Breast epithelium (tissue), 4 donors: Measurements from ENCODE around the gene TRPV4. TPM values are rescaled to one million over a fixed set of nuclear protein-coding genes. Genes with fewer than 3 reads are reported as not detected.
"Not testable (repeated sequence)": the region's sequence is repeated elsewhere in the genome, so short reads cannot be mapped to it uniquely, and the experiment has no call there.

Experiments used
- DNase-seq, 2 donors: peaks; one replicate each; pipeline ENCODE4 v3.0.0-alpha.2; 2019; ENCODE audit warnings: low spot score in 2 of 2
- H3K27ac ChIP-seq, 2 donors: fragments of 200-600 bp; sonication (generic) in 1 of 2; one replicate each; pipeline ENCODE4 v1.5.1; 2016 to 2019; ENCODE audit warnings: mild to moderate bottlenecking in 1 of 2
- H3K27me3 ChIP-seq, 2 donors: fragments of 200-600 bp; sonication (generic) in 1 of 2; one replicate each; pipeline versions ENCODE4 v1.5.1 to v1.6.0; 2017 to 2019; ENCODE audit warnings: control low read depth in 1 of 2, mild to moderate bottlenecking in 1 of 2
- H3K36me3 ChIP-seq: fragments of 200-600 bp; one replicate; pipeline ENCODE4 v1.5.1; 2019
- H3K4me1 ChIP-seq, 2 donors: fragments of 200-600 bp; sonication (generic); one replicate each; pipeline ENCODE4 v1.5.1; 2016 to 2019; ENCODE audit warnings: control low read depth in 1 of 2
- H3K4me3 ChIP-seq, 3 donors: fragments of 200-600 bp; sonication (generic); 1 replicate in 2 of 3; 2 replicates in 1 of 3; pipeline ENCODE4 v1.5.1; 2016 to 2019; ENCODE audit warnings: mild to moderate bottlenecking in 3 of 3, moderate library complexity in 2 of 3
- H3K9me3 ChIP-seq, 2 donors: fragments of 200-600 bp; sonication (generic) in 1 of 2; one replicate each; pipeline ENCODE4 v1.5.1; 2016 to 2019; ENCODE audit warnings: control low read depth in 1 of 2
- POLR2A ChIP-seq: fragments of 450-650 bp; IDR thresholded peaks from one replicate; pipeline ENCODE4 v1.6.1; 2016; ENCODE audit warnings: antibody characterized with exemption, mild to moderate bottlenecking, moderate library complexity
- POLR2AphosphoS5 ChIP-seq, 3 donors: sonication (generic); formaldehyde crosslinking; IDR thresholded peaks; one replicate each; pipeline ENCODE4 v1.6.1; 2017; ENCODE audit warnings: antibody characterized with exemption in 3 of 3
- intact Hi-C: fragments of 100-400 bp; cut with DNase I; formaldehyde crosslinking; loops from one replicate; pipeline ENCODE4 v1.15.1; 2023; ENCODE audit warnings: low total_unique reads
- total RNA-seq, 3 donors: library from RNA; depleted of rRNA; stranded (reverse); fragments of >200 nt; gene quantifications; one replicate each; pipeline ENCODE4 v1.1.0, GENCODE V29; 2016
- TF ChIP-seq, protein P1 (sequence below), 3 donors: fragments of 450-650 bp; IDR thresholded peaks; one replicate each; pipeline ENCODE4 v1.5.1; 2016 to 2017; ENCODE audit warnings: antibody characterized with exemption in 3 of 3, mild to moderate bottlenecking in 3 of 3, moderate library complexity in 3 of 3

TRPV4 gene
- total RNA-seq, 3 donors from 2014 or later = 0.64 to 6.4 (median 2.0) TPM

DNA sequence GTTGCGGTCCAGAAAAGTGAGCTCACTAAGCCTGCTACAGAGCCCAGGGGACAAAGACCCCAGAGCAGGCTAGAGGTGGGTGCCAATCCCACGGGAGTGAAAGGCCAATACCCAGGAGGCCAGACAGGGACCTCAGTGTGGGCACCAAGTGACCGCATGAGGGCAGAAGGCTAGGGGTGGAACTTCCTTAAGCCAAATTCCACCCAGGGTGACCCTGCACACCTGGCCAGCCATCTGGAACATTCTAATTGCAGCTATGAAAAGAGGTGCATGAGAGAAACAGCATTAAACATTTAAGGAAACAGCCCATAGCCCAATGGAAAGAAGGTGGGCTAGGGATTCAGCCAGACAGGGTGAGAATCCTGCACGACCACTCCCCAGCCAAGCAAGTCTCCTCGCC is 27.8 kb upstream of the TRPV4 start:
- Histone ChIP-seq H3K27me3 (no peaks in the 10 kb centered on the region), H3K9me3 (no peaks in the 10 kb centered on the region), H3K36me3 (no peaks in the 10 kb centered on the region), H3K27ac (no peak overlapping the region), H3K4me1 (peaks cover 0 to 4% of the 10 kb centered on the region in 2 donors), H3K4me3 (no peak overlapping the region)
- TF ChIP-seq POLR2A (no peak), POLR2AphosphoS5 (IDR thresholded peaks at IDR 0.05) (no peak)
- TF ChIP-seq, protein P1, sequence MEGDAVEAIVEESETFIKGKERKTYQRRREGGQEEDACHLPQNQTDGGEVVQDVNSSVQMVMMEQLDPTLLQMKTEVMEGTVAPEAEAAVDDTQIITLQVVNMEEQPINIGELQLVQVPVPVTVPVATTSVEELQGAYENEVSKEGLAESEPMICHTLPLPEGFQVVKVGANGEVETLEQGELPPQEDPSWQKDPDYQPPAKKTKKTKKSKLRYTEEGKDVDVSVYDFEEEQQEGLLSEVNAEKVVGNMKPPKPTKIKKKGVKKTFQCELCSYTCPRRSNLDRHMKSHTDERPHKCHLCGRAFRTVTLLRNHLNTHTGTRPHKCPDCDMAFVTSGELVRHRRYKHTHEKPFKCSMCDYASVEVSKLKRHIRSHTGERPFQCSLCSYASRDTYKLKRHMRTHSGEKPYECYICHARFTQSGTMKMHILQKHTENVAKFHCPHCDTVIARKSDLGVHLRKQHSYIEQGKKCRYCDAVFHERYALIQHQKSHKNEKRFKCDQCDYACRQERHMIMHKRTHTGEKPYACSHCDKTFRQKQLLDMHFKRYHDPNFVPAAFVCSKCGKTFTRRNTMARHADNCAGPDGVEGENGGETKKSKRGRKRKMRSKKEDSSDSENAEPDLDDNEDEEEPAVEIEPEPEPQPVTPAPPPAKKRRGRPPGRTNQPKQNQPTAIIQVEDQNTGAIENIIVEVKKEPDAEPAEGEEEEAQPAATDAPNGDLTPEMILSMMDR (IDR thresholded peaks at IDR 0.05) = no peak
- intact Hi-C loops = loop anchor here (10.0 kb wide), 1 partner anchor 756 kb away; no protein-coding TSS in a partner anchor
- no peak for DNase-seq

DNA sequence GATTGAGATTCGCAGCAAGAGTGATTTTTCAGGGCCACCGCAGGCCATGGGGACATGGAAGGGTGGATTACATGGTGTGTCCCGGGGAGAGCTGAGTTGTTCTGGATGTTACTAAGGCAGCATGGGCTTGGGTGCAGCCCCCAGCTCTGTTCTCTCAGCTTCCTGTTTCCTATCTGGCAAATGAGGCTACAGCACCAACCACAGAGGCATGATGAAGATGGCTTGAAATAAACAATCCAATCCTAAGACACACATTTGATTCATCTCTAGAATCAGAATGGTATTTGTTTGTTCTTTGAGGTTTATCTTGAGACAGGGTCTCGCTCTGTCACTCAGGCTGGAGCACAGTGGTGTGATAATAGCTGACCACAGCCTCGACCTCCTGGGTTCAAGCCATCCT is 25.6 kb upstream of the TRPV4 start:
- Histone ChIP-seq H3K27ac (no peak overlapping the region), H3K9me3 (no peaks in the 10 kb centered on the region), H3K4me3 (no peak overlapping the region), H3K36me3 (no peaks in the 10 kb centered on the region), H3K4me1 (no peaks in the 10 kb centered on the region), H3K27me3 (no peaks in the 10 kb centered on the region)
- DNase-seq = no peak
- intact Hi-C loops = no loop called here
- TF ChIP-seq POLR2A (no peak), POLR2AphosphoS5 (IDR thresholded peaks at IDR 0.05) (no peak)
- TF ChIP-seq, protein P1 (IDR thresholded peaks at IDR 0.05) = no peak

DNA sequence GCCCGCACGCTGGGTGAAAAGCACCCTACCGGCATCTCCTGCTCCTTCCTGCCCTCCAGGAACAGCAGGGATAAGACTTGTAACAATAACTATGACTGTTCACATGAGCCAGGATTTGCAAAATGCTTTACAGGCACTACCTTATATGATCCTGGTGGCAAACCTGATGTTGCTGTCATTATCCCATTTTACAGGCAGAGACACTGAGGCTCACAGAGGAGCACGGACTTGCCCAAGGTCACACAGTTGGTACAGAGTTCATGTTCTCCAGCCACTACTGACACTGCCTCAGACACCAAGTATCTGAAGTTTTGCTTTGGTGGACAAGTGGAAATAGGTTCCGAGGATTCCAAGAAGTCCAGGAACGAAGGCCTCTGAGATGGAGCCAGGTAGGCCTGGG is 24.5 kb upstream of the TRPV4 start:
- no peak for DNase-seq
- Histone ChIP-seq H3K36me3 (no peaks in the 10 kb centered on the region), H3K27me3 (no peaks in the 10 kb centered on the region), H3K27ac (no peak overlapping the region), H3K9me3 (no peaks in the 10 kb centered on the region), H3K4me3 (no peak overlapping the region), H3K4me1 (no peaks in the 10 kb centered on the region)
- TF ChIP-seq, protein P1 (IDR thresholded peaks at IDR 0.05) = no peak
- TF ChIP-seq POLR2AphosphoS5 (IDR thresholded peaks at IDR 0.05) (no peak), POLR2A (no peak)
- intact Hi-C loops = no loop called here

DNA sequence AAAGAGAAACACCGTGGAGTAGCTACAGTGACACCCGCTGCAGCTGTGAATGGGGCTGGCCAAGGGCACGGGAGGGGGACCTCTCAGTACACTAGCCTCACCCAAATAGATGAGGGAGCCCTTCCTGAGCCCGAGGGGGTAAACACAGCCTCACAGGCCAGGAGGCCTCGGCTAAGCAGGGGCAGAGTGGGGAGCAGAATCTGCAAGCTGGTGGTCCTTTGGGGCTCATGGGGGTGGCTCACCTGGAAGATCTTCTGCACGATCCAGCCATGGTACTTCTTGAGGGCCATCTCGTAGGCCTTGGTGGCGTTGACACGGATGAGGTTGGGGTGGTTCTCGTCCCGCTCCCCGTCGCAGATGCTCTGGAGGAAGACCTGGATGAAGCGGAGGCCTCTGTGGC is 22.2 kb upstream of the TRPV4 start:
- TF ChIP-seq POLR2A (no peak), POLR2AphosphoS5 (IDR thresholded peaks at IDR 0.05) (no peak)
- TF ChIP-seq, protein P1 (IDR thresholded peaks at IDR 0.05) = no peak
- H3K9me3 ChIP-seq = no peaks in the 10 kb centered on the region
- H3K27me3 ChIP-seq = no peaks in the 10 kb centered on the region
- H3K4me1 ChIP-seq = no peaks in the 10 kb centered on the region
- H3K36me3 ChIP-seq = no peaks in the 10 kb centered on the region
- no peak overlapping the region for H3K27ac ChIP-seq
- DNase-seq = no peak
- intact Hi-C loops = no loop called here
- no peak overlapping the region for H3K4me3 ChIP-seq

DNA sequence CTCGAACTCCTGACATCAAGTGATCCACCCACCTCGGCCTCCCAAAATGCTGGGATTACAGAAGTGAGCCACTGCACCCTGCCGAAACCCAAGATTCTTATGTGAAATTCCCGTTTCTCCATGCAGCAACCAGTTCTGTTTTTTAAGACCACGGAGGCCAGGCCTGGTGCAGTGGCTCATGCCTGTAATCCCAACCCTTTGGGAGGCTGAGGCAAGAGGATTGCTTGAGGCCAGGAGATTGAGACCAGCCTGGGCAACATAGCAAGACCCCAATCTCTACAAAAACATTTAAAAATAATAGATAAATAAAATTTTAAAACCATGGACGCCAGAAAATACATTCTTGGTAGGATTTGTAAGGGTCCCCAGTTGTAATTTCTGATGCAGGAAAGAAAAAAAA is 17.3 kb upstream of the TRPV4 start:
- H3K4me1 ChIP-seq, intact Hi-C loops, H3K27me3 ChIP-seq, H3K4me3 ChIP-seq, H3K36me3 ChIP-seq, H3K27ac ChIP-seq, DNase-seq, H3K9me3 ChIP-seq: not testable (repeated sequence)

DNA sequence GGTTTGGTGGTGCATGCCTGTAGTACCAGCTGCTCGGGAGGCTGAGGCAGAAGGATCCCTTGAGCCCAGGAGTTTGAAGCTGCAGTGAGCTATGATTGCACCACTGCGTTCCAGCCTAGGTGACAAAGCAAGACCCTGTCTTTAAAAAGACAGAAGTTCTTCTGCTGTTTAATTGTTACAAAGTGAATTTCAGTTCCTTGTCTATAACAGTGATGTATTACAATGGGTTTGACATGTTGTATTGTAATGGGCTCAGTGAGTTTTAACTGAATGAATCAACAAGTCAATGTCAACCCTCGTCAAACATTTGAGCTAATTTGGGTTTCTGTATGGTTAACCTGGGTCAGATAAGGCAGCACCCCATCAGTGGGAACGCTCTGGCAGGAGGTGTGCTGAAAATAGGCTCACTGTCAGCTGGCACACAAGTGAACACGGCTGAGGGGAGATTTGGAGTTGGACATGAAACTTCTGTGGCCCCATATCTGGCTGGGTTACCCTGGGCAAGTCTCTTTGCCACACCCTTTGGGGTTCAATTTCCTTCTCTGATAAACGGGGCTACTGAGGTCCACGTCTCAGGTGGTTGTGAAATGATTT is 14.0 kb upstream of the TRPV4 start:
- TF ChIP-seq POLR2A = no peak
- TF ChIP-seq, protein P1 (IDR thresholded peaks at IDR 0.05) = no peak
- TF ChIP-seq POLR2AphosphoS5 (IDR thresholded peaks at IDR 0.05) = no peak
- Histone ChIP-seq H3K9me3 (no peaks in the 10 kb centered on the region), H3K4me1 (no peaks in the 10 kb centered on the region), H3K27ac (no peak overlapping the region), H3K36me3 (no peaks in the 10 kb centered on the region), H3K4me3 (no peak overlapping the region), H3K27me3 (no peaks in the 10 kb centered on the region)
- intact Hi-C loops = loop anchor here (10.0 kb wide), 1 partner anchor 1642 kb away; no protein-coding TSS in a partner anchor
- DNase-seq = no peak
